Uterus (tissue), 2 donors: ENCODE data around the gene CCN5.

Experiments used
- POLR2A ChIP-seq, 2 donors: fragments of 450-650 bp; IDR thresholded peaks; one replicate each; pipeline ENCODE4 v1.6.1; 2016; ENCODE audit warnings: antibody characterized with exemption in 2 of 2, mild to moderate bottlenecking in 1 of 2, moderate library complexity in 1 of 2
- TF ChIP-seq, protein P1 (sequence below), 4 experiments: fragments of 200-600 bp in 2 of 4; fragments of 450-650 bp in 2 of 4; sonication (generic) in 2 of 4; IDR thresholded peaks; one replicate each; pipeline ENCODE4 v1.5.1; 2016 to 2019; ENCODE audit warnings: antibody characterized with exemption in 4 of 4, mild to moderate bottlenecking in 2 of 4, moderate library complexity in 1 of 4

DNA sequence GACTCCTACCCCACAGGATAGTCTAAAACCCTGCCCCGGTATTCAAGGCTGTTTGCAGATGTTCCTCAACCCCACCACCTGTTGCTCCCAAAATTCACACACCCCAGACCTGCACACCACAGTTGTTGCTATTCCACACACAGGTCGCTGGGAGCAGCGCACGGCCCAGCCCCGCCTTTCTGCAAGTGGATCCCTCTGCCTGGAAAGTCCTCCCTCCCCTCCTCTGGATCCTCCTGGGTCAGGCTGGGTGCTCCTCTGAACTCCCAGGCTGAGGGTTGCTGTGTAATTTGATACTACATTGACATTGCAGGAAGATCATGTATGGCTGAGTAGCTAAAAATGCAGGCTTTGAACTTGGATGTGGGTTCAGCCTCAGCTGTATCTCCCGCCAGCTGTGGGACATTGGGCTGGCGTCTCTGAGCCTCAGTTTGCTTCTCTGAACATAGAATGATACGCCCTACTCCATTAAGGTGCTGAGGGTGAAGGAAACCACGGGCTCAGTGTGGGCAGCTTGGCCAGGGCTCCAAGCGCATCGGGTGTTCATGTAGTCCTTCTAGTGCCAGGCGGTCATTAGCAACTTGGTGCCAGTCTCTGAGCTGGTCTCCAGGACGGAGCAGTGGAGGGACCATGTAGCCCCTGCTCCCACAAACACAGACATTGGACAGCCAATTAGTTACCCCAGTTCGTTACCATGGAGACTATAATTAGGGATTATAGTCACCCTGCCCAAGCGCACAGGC, 13.9 kb upstream of the CCN5 start:
- TF ChIP-seq, protein P1, sequence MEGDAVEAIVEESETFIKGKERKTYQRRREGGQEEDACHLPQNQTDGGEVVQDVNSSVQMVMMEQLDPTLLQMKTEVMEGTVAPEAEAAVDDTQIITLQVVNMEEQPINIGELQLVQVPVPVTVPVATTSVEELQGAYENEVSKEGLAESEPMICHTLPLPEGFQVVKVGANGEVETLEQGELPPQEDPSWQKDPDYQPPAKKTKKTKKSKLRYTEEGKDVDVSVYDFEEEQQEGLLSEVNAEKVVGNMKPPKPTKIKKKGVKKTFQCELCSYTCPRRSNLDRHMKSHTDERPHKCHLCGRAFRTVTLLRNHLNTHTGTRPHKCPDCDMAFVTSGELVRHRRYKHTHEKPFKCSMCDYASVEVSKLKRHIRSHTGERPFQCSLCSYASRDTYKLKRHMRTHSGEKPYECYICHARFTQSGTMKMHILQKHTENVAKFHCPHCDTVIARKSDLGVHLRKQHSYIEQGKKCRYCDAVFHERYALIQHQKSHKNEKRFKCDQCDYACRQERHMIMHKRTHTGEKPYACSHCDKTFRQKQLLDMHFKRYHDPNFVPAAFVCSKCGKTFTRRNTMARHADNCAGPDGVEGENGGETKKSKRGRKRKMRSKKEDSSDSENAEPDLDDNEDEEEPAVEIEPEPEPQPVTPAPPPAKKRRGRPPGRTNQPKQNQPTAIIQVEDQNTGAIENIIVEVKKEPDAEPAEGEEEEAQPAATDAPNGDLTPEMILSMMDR (IDR thresholded peaks at IDR 0.05), result no peak
- no peak for TF ChIP-seq POLR2A (IDR thresholded peaks at IDR 0.05)
